Measurements from ENCODE around the gene ING4.

DNA sequence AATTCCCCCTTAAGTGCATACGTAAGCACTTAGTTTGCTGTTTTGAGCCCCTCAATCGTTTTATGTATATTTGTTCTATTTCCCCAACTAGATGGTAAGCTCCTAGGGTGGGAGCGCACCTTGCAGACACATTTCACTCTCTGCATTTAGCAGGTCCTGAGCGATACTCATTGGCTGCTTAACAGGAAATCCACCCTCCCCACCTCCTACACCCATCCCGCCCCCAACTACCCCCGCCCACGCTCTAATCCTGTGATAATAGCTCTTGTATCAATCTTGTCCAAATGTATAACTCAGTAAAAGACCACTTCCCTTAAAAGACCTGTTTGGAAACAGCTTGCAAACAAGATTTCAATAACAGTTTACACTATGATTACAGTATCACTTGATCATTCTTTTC lies 35.3 kb downstream of the ING4 start:
- TF ChIP-seq EP300 (IDR thresholded peaks at IDR 0.05) (no peak), CTCF (IDR thresholded peaks at IDR 0.05) (no peak), POLR2AphosphoS5 (IDR thresholded peaks at IDR 0.05) (no peak), POLR2A (IDR thresholded peaks at IDR 0.05) (no peak)
